DOHH2 (cell line): ENCODE data around the gene PFDN2.

Source experiments
- H3F3A ChIP-seq: fragments of 200-600 bp; sonication (generic), shearing (Covaris generic); 2 replicates; pipeline ENCODE4 v1.6.0; 2016; ENCODE audit warnings: antibody characterized with exemption, mild to moderate bottlenecking; ENCODE audit not compliant: control insufficient read depth, insufficient read depth
- H3K27ac ChIP-seq: fragments of 200-600 bp; sonication (generic); 2 replicates; pipeline ENCODE4 v1.5.1; 2014; ENCODE audit warnings: low read depth, mild to moderate bottlenecking, low read length, moderate library complexity
- H3K27me3 ChIP-seq: fragments of 200-600 bp; sonication (generic); 2 replicates; pipeline ENCODE4 v1.6.1; 2014; ENCODE audit warnings: mild to moderate bottlenecking, low read length, mixed read lengths; ENCODE audit not compliant: control insufficient read depth
- H3K36me3 ChIP-seq: fragments of 200-600 bp; sonication (generic); 2 replicates; pipeline ENCODE4 v1.6.1; 2014; ENCODE audit warnings: mild to moderate bottlenecking, low read length, moderate library complexity, mixed read lengths; ENCODE audit not compliant: control insufficient read depth
- H3K4me1 ChIP-seq: fragments of 200-600 bp; sonication (generic); 2 replicates; pipeline ENCODE4 v1.6.1; 2014; ENCODE audit warnings: mild to moderate bottlenecking, low read length, mixed read lengths; ENCODE audit not compliant: control insufficient read depth
- H3K4me2 ChIP-seq: fragments of 200-600 bp; sonication (generic); 2 replicates; pipeline ENCODE4 v1.6.0; 2014; ENCODE audit warnings: mild to moderate bottlenecking, low read length, moderate library complexity
- H3K4me3 ChIP-seq: fragments of 200-600 bp; sonication (generic); 2 replicates; pipeline ENCODE4 v1.5.1; 2014; ENCODE audit warnings: mild to moderate bottlenecking, low read length, mixed read lengths
- H3K79me2 ChIP-seq: fragments of 200-600 bp; sonication (generic); 2 replicates; pipeline ENCODE4 v1.6.1; 2014; ENCODE audit warnings: mild to moderate bottlenecking, low read length, mixed read lengths; ENCODE audit not compliant: control insufficient read depth
- H3K9me2 ChIP-seq: fragments of 200-600 bp; sonication (generic); replicated peaks from 2 replicates; pipeline ENCODE4 v1.6.1; 2014; ENCODE audit warnings: mild to moderate bottlenecking, low read length, mixed read lengths; ENCODE audit not compliant: control insufficient read depth
- H3K9me3 ChIP-seq: fragments of 200-600 bp; sonication (generic); 2 replicates; pipeline ENCODE4 v1.6.1; 2014; ENCODE audit warnings: antibody characterized with exemption, low read length, mixed read lengths; ENCODE audit not compliant: control insufficient read depth, insufficient read depth
- H4K20me1 ChIP-seq: fragments of 200-600 bp; sonication (generic); 2 replicates; pipeline ENCODE4 v1.6.0; 2014; ENCODE audit warnings: low read depth, mild to moderate bottlenecking, antibody characterized with exemption, low read length, moderate library complexity; ENCODE audit not compliant: control insufficient read depth, insufficient read depth
- EZH2phosphoT487 ChIP-seq: fragments of 200-600 bp; sonication (generic); IDR thresholded peaks from 2 replicates; pipeline ENCODE4 v1.6.1; 2017; ENCODE audit warnings: borderline replicate concordance, mild to moderate bottlenecking, antibody characterized with exemption, low read length, moderate library complexity, mixed read lengths
- TF ChIP-seq, protein P1 (sequence below): fragments of 200-600 bp; sonication (generic); IDR thresholded peaks from one replicate; pipeline ENCODE4 v1.5.1; 2014; ENCODE audit warnings: antibody characterized with exemption, mild to moderate bottlenecking, low read depth, low read length; ENCODE audit not compliant: poor library complexity, severe bottlenecking

The PFDN2 gene

DNA sequence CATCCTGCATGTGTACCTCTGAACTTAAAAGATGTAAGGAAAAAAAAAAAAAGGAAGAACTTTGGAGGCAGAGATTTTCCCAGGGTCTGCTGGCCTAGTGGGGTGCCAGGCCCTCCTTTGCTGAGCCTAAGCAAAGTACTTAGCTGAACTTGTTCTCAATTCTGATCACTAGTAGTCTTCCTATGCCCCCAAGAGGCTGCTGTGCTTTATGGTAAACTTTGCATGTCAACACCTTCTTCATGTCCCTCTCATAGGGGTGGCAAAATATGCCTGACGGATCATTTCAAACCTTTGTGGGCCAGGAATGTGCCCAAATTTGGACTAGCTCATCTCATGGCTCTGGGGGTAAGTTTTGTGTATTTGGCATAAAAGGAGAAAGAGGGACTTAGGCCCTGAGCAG is 40.0 kb upstream of the PFDN2 start:
- H3K27me3 ChIP-seq: no peaks in the 10 kb centered on the region
- peaks cover 42% of the 10 kb centered on the region for H3K36me3 ChIP-seq
- no peaks in the 10 kb centered on the region for H3K9me3 ChIP-seq
- H4K20me1 ChIP-seq: no peaks in the 10 kb centered on the region
- no peak overlapping the region for H3K4me3 ChIP-seq
- peaks cover 16% of the 10 kb centered on the region for H3F3A ChIP-seq
- H3K4me1 ChIP-seq: peaks cover 32% of the 10 kb centered on the region
- H3K4me2 ChIP-seq: no peak overlapping the region
- TF ChIP-seq, protein P1, sequence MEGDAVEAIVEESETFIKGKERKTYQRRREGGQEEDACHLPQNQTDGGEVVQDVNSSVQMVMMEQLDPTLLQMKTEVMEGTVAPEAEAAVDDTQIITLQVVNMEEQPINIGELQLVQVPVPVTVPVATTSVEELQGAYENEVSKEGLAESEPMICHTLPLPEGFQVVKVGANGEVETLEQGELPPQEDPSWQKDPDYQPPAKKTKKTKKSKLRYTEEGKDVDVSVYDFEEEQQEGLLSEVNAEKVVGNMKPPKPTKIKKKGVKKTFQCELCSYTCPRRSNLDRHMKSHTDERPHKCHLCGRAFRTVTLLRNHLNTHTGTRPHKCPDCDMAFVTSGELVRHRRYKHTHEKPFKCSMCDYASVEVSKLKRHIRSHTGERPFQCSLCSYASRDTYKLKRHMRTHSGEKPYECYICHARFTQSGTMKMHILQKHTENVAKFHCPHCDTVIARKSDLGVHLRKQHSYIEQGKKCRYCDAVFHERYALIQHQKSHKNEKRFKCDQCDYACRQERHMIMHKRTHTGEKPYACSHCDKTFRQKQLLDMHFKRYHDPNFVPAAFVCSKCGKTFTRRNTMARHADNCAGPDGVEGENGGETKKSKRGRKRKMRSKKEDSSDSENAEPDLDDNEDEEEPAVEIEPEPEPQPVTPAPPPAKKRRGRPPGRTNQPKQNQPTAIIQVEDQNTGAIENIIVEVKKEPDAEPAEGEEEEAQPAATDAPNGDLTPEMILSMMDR: no peak
- TF ChIP-seq EZH2phosphoT487: no peak
- H3K9me2 ChIP-seq: no peaks in the 10 kb centered on the region
- H3K27ac ChIP-seq: no peak overlapping the region
- H3K79me2 ChIP-seq: peaks cover 33% of the 10 kb centered on the region

DNA sequence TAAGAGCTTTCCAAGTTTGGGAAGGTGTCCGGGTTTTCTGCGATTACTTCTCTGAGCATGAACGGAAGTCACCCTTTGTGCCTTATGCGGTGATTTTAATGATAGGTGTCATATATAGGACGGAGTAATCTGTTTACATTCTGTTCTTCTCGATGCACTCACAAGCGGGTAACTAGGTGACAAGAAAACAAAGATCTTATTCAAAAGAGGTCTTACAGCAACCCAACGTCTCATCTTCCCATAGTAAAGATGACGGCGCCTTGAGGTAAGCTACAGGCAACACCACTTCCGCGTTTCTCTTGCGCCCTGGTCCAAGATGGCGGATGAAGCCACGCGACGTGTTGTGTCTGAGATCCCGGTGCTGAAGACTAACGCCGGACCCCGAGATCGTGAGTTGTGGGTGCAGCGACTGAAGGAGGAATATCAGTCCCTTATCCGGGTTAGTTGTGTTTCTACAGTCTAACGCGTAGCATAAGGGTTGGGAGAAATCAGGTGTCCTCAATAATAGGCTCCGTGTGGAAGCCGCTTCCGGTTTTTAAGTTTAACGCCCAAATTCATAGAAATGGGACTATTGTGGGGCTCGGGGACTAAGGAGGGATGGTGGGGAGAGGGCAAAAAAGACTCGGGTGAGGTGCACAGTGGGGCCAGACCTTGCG is 36.0 kb upstream of the PFDN2 start, which contains the start of gene UFC1:
Gene UFC1 (plus strand): TSS at position 297 of the 656 bp plus-strand sequence. CDS start 20 bp downstream, at position 317.
- peaks cover 20% of the 10 kb centered on the region for H3K4me1 ChIP-seq
- no peaks in the 10 kb centered on the region for H3K27me3 ChIP-seq
- H3K27ac ChIP-seq: peak within 1 kb of the TSS; percentile 77
- no peaks in the 10 kb centered on the region for H3K9me2 ChIP-seq
- H3K36me3 ChIP-seq: peaks cover 28% of the 10 kb centered on the region
- peaks cover 19% of the 10 kb centered on the region for H3K79me2 ChIP-seq
- peaks cover 16% of the 10 kb centered on the region for H3F3A ChIP-seq
- H3K4me3 ChIP-seq: peak within 1 kb of the TSS; percentile 75
- TF ChIP-seq, protein P1: no peak
- TF ChIP-seq EZH2phosphoT487: no peak
- H3K9me3 ChIP-seq: no peaks in the 10 kb centered on the region
- H3K4me2 ChIP-seq: peak within 1 kb of the TSS; percentile 77
- H4K20me1 ChIP-seq: no peaks in the 10 kb centered on the region

DNA sequence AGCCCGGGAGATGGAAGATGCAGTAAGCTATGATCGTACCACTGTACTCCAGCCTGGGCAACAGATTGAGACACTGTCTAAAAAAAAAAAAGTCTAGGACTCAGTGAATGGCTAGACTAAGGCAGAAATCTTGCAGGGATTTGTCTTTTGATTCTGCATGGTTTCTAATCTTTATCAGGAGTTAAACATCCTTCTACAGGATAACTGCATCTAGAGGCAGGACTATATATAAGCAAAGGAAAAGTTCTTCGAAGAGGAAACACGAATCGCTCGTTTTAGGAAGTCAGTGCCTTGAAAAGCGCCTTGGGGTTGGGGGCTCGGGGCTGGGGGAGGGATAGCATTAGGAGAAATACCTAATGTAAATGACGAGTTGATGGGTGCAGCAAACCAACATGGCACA is 35.3 kb upstream of the PFDN2 start:
- TF ChIP-seq, protein P1: no peak
- TF ChIP-seq EZH2phosphoT487: no peak
- Histone ChIP-seq H3K4me3 (peak overlapping the region; percentile 75), H3K36me3 (peaks cover 22% of the 10 kb centered on the region), H3F3A (peaks cover 11% of the 10 kb centered on the region), H3K27ac (peak overlapping the region; percentile 77), H3K9me2 (no peaks in the 10 kb centered on the region), H3K9me3 (no peaks in the 10 kb centered on the region), H3K79me2 (peaks cover 19% of the 10 kb centered on the region), H3K27me3 (no peaks in the 10 kb centered on the region), H3K4me2 (peak overlapping the region; percentile 77), H4K20me1 (no peaks in the 10 kb centered on the region), H3K4me1 (peaks cover 14% of the 10 kb centered on the region)
